Measurements from ENCODE around the gene BCL2. TPM values are rescaled to one million over a fixed set of nuclear protein-coding genes. Genes with fewer than 3 reads are reported as not detected.

BCL2 gene
- total RNA-seq, 4 donors from 2014 or later: 16.1 to 61.1 (median 36.9) TPM

GRCh38 chr18:63089041-63089440 lies 230.5 kb downstream of the BCL2 start:
- Histone ChIP-seq H3K27ac (peak overlapping the region; percentile 71 to 73), H3K4me1 (no peaks in the 10 kb centered on the region), H3K36me3 (no peaks in the 10 kb centered on the region), H3K4me3 (no peak overlapping the region), H3K9me3 (no peaks in the 10 kb centered on the region), H3K27me3 (no peaks in the 10 kb centered on the region)
- DNase-seq: no peak
- TF ChIP-seq CTCF (IDR thresholded peaks at IDR 0.05) (no peak), POLR2A (IDR thresholded peaks at IDR 0.05) (no peak)
- intact Hi-C loops (cut with DNase I; ENCODE audit: low total_unique reads): no loop called here

GRCh38 chr18:63088262-63088661 lies 231.3 kb downstream of the BCL2 start:
- H3K27me3 ChIP-seq: no peaks in the 10 kb centered on the region
- peak overlapping the region; percentile 34 to 73 for H3K27ac ChIP-seq
- H3K36me3 ChIP-seq: no peaks in the 10 kb centered on the region
- no peaks in the 10 kb centered on the region for H3K4me1 ChIP-seq
- H3K4me3 ChIP-seq: no peak overlapping the region
- intact Hi-C loops (cut with DNase I; ENCODE audit: low total_unique reads): no loop called here
- TF ChIP-seq POLR2A (IDR thresholded peaks at IDR 0.05) (no peak), CTCF (IDR thresholded peaks at IDR 0.05) (no peak)
- peak in 1 of 2 donors; percentile 71 for DNase-seq
- H3K9me3 ChIP-seq: no peaks in the 10 kb centered on the region

GRCh38 chr18:63087421-63088230 lies 231.9 kb downstream of the BCL2 start:
- Histone ChIP-seq H3K9me3 (no peaks in the 10 kb centered on the region), H3K27me3 (no peaks in the 10 kb centered on the region), H3K4me3 (no peak overlapping the region), H3K27ac (peak overlapping the region; percentile 34 to 73), H3K4me1 (no peaks in the 10 kb centered on the region), H3K36me3 (no peaks in the 10 kb centered on the region)
- DNase-seq: peak in 1 of 2 donors; percentile 75
- intact Hi-C loops (cut with DNase I; ENCODE audit: low total_unique reads): no loop called here
- no peak for TF ChIP-seq CTCF (IDR thresholded peaks at IDR 0.05)
- no peak for TF ChIP-seq POLR2A (IDR thresholded peaks at IDR 0.05)

- H3K27me3 ChIP-seq: no peaks in the 10 kb centered on the region
- no peak overlapping the region for H3K27ac ChIP-seq
- DNase-seq: no peak
- intact Hi-C loops (cut with DNase I; ENCODE audit: low total_unique reads): no loop called here
- no peaks in the 10 kb centered on the region for H3K36me3 ChIP-seq
- no peaks in the 10 kb centered on the region for H3K4me1 ChIP-seq
- no peak overlapping the region for H3K4me3 ChIP-seq
- H3K9me3 ChIP-seq: no peaks in the 10 kb centered on the region
- TF ChIP-seq CTCF (IDR thresholded peaks at IDR 0.05): no peak
- no peak for TF ChIP-seq POLR2A (IDR thresholded peaks at IDR 0.05)
Measured at GRCh38 chr18:63085611-63086010, 234.0 kb downstream of the BCL2 start.

- TF ChIP-seq CTCF (IDR thresholded peaks at IDR 0.05) (no peak), POLR2A (IDR thresholded peaks at IDR 0.05) (no peak)
Measured at GRCh38 chr18:63084219-63084618, 235.3 kb downstream of the BCL2 start.

More at GRCh38 chr18:63084219-63084618, 235.3 kb downstream of the BCL2 start:
- Histone ChIP-seq H3K9me3 (no peaks in the 10 kb centered on the region), H3K27me3 (no peaks in the 10 kb centered on the region), H3K36me3 (no peaks in the 10 kb centered on the region), H3K4me3 (no peak overlapping the region), H3K27ac (peak overlapping the region; percentile 22 to 32), H3K4me1 (no peaks in the 10 kb centered on the region)
- DNase-seq: no peak
- intact Hi-C loops (cut with DNase I; ENCODE audit: low total_unique reads): no loop called here
